IPS-18c (cell line): Measurements from ENCODE around the gene EEF1AKMT1.
"Not testable (repeated sequence)": the region's sequence is repeated elsewhere in the genome, so short reads cannot be mapped to it uniquely, and the experiment has no call there.

ENCODE experiments used
- H3K4me3 ChIP-seq: 2 replicates; pipeline ENCODE4 v1.7.0; 2013; ENCODE audit warnings: low read depth, mild to moderate bottlenecking, low read length, moderate library complexity; ENCODE audit not compliant: insufficient read depth
- H3K9me3 ChIP-seq: one replicate; pipeline ENCODE4 v1.6.1; 2013; ENCODE audit warnings: mild to moderate bottlenecking, low read length, moderate library complexity; ENCODE audit not compliant: control insufficient read depth, insufficient read depth

The EEF1AKMT1 gene

DNA sequence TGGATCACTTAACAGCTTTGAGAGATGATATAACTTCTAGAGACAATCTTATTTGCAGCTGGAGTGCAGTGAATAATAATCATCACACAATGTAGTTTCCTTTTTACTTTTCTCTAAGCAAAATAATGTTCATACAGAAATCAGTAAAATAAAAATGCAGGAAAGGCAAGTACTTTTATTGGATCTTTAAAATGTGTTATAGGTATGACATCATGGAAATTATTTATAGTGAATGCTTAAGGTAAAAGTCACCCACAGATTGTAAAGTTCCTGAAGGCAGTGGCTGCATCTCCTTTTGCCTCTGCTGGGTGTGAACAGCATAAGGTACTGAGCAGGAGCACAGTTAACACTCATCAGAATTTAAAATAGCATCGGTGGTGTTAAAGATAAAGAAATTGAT, 87.6 kb downstream of the EEF1AKMT1 start:
- no peak overlapping the region for H3K4me3 ChIP-seq
- no peaks in the 10 kb centered on the region for H3K9me3 ChIP-seq

DNA sequence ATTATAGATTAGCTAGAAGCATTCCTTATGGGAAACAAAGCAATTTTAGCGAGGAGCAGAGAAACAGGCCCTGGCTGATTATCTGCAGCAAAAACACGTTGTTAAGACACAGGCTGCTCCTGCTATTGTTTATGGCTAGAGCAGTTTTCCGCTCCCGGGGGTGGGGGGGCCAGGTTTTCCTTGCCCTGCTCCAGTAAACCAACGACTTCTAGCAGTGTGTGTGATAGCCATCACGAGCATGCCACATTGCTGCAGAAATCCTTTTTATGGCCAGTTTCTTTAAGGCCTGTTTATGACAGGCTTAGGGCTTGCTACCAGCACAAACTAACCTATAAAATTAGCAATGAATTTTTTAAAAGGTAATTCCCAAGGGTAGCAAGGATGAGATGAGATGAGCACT, 88.7 kb downstream of the EEF1AKMT1 start:
- Histone ChIP-seq H3K4me3 (no peak overlapping the region), H3K9me3 (no peaks in the 10 kb centered on the region)

DNA sequence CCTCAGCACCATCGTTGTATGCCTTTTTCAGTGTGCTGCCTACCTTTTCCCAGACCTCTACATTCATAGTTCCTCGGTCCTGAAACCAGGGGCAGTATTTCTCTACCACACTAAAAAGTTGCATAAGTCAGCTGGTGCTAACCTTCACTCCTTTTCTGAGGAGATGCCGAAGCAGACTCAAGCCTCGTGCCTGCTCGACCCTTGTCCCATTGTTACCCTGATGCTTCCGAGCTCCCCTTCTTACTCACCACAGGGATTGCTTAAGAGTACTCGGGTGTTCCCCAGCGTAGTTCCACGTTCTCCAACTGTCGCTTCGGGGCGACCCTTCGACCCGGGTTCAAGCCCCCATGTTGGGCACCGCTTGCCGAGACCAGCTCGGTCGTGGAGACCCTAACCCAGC, 89.2 kb downstream of the EEF1AKMT1 start:
- H3K4me3 ChIP-seq = no peak overlapping the region
- no peaks in the 10 kb centered on the region for H3K9me3 ChIP-seq

DNA sequence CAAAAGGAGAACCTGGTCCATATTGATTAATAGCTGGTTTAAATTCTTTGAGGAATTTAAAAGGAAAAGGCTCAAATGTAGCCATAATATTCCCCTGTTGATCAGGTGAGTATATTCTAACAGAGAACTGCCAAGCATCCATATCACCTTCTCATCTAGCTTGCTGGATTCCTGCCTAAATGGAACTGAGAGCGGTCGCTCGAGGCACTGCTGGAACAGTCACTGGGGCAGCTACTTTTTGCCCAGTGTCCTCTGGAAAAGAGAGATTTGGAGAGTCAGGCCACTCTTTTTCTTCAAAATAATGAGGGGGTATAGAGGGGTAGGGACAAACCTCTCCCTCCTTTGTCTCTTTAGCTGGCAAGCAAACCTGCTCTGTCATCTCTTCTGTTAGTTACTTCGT, 89.7 kb downstream of the EEF1AKMT1 start:
- Histone ChIP-seq H3K9me3 (no peaks in the 10 kb centered on the region), H3K4me3 (no peak overlapping the region)

DNA sequence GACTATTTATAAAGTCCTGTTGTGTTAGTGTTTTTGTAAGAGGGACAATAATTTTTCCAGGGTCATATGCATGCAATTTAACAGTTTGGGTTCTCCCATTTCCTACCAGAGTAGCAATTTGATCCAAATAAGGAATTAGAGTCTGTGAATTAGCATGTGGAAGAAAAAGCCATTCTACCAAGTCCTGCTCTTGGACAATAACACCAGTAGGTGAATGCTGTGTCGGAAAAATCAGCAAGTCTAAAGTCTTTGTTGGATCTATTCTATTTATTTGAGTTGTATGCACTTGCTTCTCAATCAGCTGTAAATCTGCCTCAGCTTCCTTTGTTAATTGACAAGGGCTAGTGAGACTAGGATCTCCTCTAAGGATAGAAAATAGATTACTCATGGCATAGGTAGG, 91.7 kb downstream of the EEF1AKMT1 start:
- no peaks in the 10 kb centered on the region for H3K9me3 ChIP-seq
- H3K4me3 ChIP-seq = no peak overlapping the region

DNA sequence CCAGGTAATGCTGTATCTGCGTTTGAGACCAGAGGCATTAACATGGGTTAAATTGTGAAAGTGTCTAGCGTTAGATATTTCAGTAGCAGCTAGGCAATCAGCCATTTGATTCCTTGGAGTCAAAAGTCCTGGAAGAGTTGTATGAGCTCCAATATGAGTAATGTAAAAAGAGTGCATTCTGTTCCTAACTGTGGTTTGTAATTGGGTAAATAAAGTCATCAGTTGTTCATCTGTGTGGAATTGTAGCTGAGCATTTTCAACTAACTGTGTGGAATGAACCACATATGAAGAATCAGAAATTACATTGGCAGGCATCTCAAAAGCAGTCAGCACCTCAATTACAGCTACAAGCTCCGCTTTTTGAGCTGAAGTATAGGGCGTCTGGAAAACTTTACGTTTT, 92.3 kb downstream of the EEF1AKMT1 start:
- not testable (repeated sequence) for H3K9me3 ChIP-seq, H3K4me3 ChIP-seq

DNA sequence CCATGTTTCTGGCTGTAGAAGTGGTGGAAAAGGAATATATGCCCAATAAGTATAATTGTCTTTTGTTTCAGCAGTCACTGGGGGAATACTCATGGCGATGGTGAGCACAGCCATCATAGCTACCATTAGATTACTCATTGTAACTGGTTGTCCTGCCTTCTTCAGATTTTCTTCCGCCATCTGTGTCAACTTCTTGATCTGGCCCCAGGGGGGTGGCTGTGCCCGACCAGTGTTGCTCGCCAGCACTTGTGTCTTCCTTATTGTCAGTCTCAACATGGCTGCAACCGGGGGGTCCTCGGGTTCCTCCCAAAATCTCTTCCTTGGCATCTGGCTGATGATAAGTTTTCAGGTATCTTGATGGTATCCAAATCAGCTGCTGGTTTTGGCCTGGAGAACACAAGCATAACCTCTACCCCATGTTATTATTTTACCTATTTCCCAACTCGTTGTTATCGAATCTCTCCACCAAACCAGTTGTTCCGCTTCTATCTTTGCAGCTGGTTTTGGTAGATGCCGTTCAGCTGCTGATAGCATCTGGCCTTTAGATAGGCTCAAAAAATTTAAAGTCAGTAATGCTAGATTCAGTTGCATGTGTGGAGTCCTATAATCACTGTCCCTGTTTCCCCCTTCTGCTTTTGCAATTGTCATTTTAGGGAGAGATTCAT, 93.2 kb downstream of the EEF1AKMT1 start:
- H3K4me3 ChIP-seq = no peak overlapping the region
- H3K9me3 ChIP-seq = no peaks in the 10 kb centered on the region

DNA sequence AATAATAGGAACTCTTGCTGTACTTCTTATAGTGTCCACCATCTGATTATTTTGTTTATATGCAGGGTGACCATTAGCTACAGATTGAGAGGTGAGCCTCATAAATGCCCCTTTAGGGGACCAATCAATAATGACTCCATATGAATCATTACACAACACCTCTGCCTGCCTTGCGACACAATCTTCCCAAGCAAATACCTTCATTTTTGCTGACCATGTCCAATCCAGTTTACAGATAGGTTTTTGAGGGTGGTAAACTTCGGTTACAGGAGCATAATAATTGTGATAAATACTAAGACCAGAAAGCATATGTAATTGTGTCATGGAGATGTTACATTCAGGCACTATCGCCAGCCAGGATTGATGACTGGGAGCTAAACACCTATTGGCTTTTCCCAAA, 93.9 kb downstream of the EEF1AKMT1 start:
- Histone ChIP-seq H3K4me3 (no peak overlapping the region), H3K9me3 (no peaks in the 10 kb centered on the region)
